ENCODE results near the gene INTS3.
A peak's percentile ranks its signal among the peaks of the same experiment; 100 is the strongest.

Gene INTS3

DNA sequence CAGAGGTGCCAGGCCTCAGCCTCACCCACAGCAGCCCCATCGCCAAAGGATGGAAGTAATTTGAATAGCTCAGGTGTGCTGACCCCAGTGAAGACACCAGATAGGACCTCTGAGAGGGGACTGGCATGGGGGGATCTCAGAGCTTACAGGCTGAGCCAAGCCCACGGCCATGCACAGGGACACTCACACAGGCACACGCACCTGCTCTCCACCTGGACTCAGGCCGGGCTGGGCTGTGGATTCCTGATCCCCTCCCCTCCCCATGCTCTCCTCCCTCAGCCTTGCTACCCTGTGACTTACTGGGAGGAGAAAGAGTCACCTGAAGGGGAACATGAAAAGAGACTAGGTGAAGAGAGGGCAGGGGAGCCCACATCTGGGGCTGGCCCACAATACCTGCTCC, 34.4 kb upstream of the INTS3 start:
- no peak for DNase-seq (ENCODE audit: low read depth)
- H3K4me3 ChIP-seq (ENCODE audit: low read depth, low read length): no peak overlapping the region
- TF ChIP-seq, protein P1, sequence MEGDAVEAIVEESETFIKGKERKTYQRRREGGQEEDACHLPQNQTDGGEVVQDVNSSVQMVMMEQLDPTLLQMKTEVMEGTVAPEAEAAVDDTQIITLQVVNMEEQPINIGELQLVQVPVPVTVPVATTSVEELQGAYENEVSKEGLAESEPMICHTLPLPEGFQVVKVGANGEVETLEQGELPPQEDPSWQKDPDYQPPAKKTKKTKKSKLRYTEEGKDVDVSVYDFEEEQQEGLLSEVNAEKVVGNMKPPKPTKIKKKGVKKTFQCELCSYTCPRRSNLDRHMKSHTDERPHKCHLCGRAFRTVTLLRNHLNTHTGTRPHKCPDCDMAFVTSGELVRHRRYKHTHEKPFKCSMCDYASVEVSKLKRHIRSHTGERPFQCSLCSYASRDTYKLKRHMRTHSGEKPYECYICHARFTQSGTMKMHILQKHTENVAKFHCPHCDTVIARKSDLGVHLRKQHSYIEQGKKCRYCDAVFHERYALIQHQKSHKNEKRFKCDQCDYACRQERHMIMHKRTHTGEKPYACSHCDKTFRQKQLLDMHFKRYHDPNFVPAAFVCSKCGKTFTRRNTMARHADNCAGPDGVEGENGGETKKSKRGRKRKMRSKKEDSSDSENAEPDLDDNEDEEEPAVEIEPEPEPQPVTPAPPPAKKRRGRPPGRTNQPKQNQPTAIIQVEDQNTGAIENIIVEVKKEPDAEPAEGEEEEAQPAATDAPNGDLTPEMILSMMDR (IDR thresholded peaks at IDR 0.05; ENCODE audit: insufficient read depth, low read depth, low read length, missing control alignments): no peak

GRCh38 chr1:153696741-153697140, 31.1 kb upstream of the INTS3 start:
- TF ChIP-seq, protein P1 (IDR thresholded peaks at IDR 0.05; ENCODE audit: insufficient read depth, low read depth, low read length, missing control alignments): no peak
- DNase-seq (ENCODE audit: low read depth): no peak

GRCh38 chr1:153697191-153698019, 30.4 kb upstream of the INTS3 start:
- no peak overlapping the region for H3K4me3 ChIP-seq (ENCODE audit: low read depth, low read length)
- TF ChIP-seq, protein P1 (IDR thresholded peaks at IDR 0.05; ENCODE audit: insufficient read depth, low read depth, low read length, missing control alignments): no peak
- DNase-seq (ENCODE audit: low read depth): no peak

More at GRCh38 chr1:153696741-153697140, 31.1 kb upstream of the INTS3 start:
- no peak overlapping the region for H3K4me3 ChIP-seq (ENCODE audit: low read depth, low read length)

GRCh38 chr1:153698020-153698922, 29.6 kb upstream of the INTS3 start:
- H3K4me3 ChIP-seq (ENCODE audit: low read depth, low read length): no peak overlapping the region
- peak; percentile 18 for DNase-seq (ENCODE audit: low read depth)
- TF ChIP-seq, protein P1 (IDR thresholded peaks at IDR 0.05; ENCODE audit: insufficient read depth, low read depth, low read length, missing control alignments): no peak

DNA sequence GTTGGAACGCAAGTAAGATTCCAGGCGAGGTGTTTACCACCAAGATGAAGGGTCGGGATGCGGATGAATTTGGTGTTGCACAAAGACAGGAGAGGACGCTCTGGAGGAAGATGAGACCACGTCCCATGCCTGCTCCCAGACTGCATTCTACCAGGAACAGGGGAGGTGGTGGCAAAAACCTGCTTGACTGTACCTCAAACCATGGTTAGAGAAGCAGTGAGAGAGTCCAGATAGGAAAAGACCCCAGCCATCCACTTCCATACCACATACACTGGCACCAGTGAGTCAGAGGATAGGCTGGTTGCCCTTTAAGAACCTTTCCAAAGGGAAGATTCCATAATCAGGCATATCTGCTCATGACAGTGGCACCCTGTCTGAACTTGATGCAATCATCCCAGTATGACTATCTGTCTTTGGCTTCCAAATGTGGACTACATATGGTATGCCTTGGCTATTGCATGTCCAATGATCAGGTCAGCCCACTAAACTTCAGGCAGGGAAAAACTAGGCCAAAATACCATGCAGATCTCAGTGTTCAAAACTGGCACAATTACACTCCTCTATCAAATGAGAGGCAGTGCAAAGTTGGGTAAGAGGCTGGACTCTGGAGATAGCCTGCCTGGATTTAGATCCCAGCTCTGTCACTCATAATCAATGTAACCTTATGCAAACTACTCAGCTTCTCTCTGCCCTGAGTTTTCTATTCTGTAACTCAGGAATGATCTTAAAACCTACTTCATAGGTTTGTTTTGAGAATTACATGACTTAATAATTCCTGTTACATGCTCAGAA, 28.7 kb upstream of the INTS3 start:
- no peak for DNase-seq (ENCODE audit: low read depth)
- no peak overlapping the region for H3K4me3 ChIP-seq (ENCODE audit: low read depth, low read length)
- TF ChIP-seq, protein P1 (IDR thresholded peaks at IDR 0.05; ENCODE audit: insufficient read depth, low read depth, low read length, missing control alignments): no peak

DNA sequence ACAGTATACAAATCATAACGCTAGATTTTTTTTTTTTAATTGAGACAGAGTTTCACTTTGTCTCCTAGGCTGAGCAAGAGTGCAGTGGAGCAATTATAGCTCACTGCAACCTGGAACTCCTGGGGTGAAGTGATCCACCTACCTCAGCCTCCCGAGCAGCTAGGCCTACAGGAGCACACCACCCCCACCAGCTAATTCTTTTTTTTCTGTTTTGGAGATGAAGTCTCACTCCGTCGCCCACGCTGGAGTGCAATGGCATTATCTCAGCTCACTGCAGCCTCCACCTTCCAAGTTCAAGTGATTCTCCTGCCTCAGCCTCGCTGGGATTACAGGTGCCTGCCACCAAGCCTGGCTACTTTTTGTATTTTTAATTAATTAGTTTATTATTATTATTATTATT, 28.1 kb upstream of the INTS3 start:
- DNase-seq (ENCODE audit: low read depth): no peak
- H3K4me3 ChIP-seq (ENCODE audit: low read depth, low read length): no peak overlapping the region
- TF ChIP-seq, protein P1 (IDR thresholded peaks at IDR 0.05; ENCODE audit: insufficient read depth, low read depth, low read length, missing control alignments): no peak
